HG03469 (cell line): ENCODE measurements around the gene CCDC174.

Source experiments
- ATAC-seq: cut with Tn5 transposase; IDR thresholded peaks from one replicate; pipeline ENCODE4 v1.9.1; 2021; ENCODE audit warnings: mild to moderate bottlenecking, moderate library complexity, moderate number of reproducible peaks; ENCODE audit not compliant: unreplicated experiment

CCDC174 gene

DNA sequence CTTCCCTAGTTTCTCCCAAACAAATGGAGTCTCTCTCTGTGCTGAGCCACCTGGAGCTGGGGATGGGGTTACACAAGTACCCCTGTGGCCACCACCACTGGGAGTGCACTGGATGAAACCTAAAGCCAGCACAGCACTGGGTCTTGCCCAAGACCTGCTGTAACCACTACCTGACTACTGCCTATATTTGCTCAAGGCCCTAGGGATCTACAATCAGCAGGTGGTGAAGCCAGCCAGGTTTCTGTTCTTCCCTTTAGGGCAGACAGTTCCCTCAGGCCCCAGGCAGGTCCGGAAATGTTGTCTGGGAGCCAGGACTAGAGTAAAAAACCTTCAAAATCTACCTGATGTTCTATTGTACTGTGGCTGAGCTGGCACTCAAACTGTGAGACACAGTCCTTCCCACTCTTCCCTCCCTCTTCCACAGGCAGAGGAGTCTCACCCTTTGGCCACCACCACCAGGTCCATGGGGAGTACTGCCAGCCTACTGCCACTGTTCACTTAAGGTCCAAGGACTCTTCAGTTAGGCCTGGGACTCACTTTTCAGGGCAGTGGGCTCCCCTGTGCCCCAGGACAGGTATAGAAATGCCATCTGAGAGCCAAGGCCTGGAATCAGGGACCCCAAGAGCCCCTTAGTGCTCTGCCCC is 47.2 kb downstream of the CCDC174 start:
- no peak for ATAC-seq

DNA sequence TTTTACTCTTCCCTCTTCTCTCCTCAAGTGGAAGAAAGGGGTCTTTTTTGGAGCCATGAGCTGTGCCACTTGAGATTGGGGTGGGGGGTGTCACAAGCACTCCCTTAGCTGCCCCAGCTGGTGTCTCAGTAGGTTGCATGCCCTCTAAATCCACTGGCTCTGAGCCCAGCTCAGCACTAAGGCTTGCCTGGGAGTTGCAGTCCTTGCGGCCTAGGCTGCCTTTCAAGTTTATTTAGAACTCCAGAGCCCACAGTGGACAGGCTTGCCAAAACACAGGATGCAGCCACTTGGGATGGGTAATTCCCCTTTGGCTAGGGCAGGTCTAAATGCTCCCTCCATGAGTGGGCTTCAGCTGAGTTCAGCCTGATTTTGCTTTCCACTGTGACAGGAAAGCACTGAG is 48.1 kb downstream of the CCDC174 start:
- no peak for ATAC-seq

DNA sequence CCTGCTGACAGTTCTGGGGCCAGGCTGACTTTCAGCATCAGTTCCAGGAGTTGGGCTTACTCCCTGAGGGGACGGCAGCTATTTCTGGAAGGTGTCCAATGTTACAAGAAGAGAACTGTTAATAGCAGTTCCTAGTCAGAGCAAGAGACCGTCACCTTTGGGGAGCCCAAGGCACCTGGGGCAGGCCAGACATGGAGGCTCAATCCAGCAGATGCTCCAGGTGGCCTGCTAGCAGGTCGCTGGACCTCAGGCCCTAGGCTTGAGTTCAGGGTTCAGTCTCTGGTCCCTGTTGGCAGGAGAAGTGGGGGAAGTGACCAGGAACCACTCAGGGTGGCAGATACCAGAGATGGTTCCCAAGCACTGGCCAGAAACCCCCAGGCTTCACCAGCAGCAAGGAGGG is 49.3 kb downstream of the CCDC174 start:
- no peak for ATAC-seq

DNA sequence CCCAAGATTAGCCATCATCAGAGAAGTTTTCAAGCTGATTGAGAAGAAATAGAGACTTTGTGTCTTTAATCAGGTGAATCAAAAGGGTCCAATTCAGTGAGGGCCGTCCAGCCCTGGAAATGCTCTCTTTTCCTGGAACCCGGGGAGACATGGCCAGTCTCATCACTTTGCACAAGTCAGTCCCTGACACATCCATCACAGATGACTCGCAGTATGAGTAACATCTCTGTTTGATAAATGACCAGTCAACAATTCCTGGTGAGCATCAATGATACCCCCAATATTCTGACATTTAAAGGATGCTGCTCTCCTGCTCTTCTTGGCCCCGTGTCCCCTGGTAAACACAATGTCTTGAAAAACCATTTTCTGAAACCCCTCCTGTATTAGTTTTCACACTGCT is 50.1 kb downstream of the CCDC174 start:
- no peak for ATAC-seq

DNA sequence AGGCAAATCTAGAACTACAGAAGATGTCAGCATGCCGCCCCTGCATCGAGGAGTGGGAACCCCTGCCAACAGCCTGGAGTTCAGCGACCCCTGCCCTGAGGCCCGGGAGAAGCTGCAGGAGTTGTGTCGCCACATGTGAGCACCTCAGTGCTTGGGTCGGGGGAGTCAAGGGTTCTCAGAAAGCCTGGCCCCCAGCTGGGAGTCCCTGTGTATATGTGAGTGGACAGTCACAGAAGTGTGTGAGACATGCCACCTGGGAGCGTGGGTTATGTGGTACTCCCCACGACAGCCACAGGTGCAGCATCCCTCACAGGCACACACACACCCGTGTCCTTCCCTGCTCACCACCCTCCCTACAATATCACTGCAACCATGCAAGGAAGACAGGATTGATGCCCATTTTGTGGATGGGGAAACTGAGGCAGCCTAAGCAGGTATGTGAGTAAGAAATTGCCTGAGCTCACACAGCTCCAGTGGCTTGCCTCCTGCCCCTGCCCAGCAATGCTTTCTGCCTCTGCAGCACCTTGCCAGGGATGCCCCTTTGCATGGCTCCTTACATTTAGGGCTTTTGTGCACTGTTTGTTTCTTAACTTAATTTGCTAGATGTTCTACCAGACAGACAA is 51.7 kb downstream of the CCDC174 start:
- no peak for ATAC-seq

DNA sequence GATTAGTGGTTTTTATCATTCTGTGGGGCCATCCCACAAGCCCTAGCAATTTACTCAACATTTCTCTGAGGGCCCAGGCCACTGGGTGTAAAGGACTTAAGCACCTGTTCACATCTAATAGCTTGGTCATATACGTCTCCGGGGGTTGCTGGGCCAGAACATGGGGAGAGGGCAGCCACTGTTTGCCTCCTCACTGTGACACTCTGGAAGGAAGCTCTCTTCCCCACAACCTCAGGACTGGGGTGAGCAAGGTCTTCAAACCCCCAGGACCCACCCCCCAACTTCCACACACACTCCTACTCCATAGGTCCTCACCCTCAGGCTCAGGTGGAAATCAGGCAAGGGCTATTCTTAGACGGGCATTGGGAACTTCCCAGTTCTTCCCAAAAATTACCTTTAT is 52.2 kb downstream of the CCDC174 start:
- ATAC-seq = no peak

DNA sequence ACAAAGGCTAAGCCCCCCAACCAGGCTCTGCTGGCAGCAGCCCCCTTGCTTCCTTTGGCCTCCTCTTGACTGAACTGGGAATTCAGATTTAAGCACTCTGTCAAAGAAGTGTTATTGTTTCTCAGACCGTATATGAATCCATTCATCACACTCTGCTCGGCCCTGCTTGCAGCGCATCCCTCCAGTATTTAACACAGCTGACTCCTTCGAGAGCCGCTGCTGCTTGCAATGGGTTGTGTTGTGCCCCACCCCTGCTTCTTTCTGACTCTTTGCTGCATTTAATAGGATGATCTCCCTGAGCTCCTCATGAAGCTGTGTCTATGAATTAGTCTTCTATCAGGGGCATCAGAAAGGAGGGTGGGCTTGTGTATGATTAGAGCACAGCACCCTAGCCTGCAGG is 54.5 kb downstream of the CCDC174 start:
- ATAC-seq = no peak

DNA sequence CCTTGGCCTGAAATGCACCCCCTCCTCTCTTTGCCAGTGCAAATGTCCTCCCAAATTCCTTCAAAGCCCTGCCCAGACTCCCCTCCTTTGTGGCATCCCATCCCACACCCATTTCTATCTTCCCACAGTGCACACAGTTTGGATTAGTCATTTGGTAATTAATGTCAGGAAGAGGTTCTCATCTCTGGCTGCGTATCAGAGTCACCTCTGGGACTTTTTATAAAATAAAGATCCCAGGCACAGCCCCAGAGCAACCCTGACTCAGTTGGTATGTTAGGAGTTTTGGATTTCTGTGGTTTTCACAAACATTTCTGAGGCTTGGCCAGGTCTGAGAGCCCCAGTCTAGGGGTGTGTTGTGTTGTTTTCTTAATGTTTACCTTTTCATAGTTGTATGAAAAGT is 65.0 kb downstream of the CCDC174 start:
- no peak for ATAC-seq

DNA sequence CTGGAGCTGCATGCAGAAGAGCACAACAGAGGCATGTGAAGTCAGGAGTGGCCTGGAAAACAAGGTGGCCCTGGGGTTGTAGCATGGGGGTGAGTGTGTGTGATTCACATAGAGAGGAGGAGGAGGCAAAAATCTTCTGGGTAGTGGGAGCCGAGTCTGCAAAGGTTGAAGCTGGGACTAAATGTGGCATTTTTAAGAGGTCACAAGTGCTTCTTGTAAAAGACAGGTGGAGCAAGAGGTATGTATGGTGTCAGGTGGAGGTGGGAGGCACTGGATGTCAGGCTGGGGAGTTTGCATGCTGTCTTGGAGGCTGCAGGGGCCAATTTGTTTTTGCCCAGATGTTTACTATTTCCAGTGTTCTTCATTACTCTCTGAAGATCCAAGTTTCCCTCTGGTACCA is 65.7 kb downstream of the CCDC174 start:
- no peak for ATAC-seq

DNA sequence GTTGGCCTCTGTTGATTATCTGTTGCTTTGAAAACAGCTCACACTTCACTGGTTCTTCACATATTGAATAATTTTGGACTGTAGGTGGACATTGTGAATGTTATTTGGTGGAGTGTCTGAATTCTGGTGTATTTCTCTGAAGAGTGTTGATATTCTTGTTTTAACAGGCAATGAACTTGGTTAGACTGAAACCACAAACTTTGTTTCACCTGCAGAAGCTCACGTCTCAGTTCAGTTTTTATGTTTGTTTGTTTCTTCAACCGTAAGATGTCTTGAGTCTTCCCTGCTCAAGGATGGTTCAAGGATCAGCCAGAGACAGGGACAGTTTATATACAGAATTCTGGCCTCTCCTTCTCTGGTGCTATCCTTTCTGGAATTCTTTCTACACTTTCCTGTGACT is 67.0 kb downstream of the CCDC174 start:
- ATAC-seq = no peak

DNA sequence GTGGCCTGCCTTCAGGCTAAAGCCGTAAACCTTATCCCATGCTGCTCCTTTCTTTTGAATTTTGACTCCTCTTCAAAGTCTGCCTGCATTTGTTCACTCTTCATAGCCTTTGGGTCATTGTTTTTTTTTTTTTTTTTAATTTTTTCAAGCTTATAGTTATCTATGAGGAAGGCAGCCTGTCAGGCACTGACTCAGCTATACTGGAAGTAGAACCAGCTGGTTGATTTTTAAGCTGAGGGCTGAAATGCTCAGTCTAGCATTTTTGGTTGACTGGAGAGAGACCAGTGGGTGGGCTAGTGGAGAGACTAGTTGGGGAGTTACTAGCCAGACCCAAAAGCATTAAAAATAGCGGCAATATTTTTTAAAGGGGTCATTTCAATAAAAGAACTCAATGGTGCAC is 67.4 kb downstream of the CCDC174 start:
- no peak for ATAC-seq

DNA sequence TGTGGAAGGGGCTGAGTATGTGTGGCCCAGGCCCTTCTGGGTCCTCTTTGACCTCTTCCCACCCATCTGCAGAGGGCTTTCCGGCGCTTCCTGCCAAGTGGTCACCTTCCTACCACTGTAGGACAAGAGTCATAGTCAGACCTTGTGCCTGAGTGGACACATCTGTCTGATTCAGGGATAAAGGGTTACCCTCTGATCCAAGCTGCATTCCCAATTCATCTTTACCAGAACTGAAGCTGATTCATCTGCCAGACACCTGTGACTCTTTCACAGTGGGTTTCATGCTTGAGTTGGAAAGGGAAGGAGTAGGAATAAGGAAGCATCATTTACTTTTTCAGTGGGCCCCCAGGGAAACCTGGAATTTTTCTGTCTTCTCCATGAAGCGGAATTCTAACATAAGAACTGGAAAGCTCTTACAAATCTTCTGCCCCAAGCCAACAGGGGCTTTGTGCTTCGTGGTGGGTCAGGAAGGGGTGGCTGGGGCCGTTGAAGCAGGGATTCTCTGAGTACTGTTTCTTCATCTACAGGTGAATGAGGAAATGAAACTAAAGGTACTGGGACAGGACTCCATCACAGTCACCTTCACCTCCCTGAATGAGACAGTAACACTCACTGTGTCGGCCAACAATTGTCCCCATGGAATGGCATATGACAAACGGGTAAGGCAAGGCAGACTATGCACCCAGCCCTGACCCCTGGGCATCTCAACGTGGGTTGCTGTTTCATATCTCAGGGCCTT is 69.7 kb downstream of the CCDC174 start:
- no peak for ATAC-seq
